Left colon (tissue), 2 donors: ENCODE data around the gene SCP2. TPM values are rescaled to one million over a fixed set of nuclear protein-coding genes. Genes with fewer than 3 reads are reported as not detected.

ENCODE experiments used
- ATAC-seq: fragments of 200-7000 bp; cut with Tn5 transposase; one replicate; pipeline ENCODE4 v1.9.1; 2020; ENCODE audit warnings: mild to moderate bottlenecking, moderate library complexity
- DNase-seq, 2 donors: peaks; one replicate each; pipeline ENCODE4 v3.0.0-alpha.2; 2020
- intact Hi-C, 2 donors: fragments of 100-400 bp; cut with DNase I in 1 of 2; cut with micrococcal nuclease in 1 of 2; formaldehyde crosslinking; loops; one replicate each; pipeline versions ENCODE4 v1.11.2 to v1.14.0; 2022; cut with DNase I, micrococcal nuclease
- long read RNA-seq: library from polyadenylated mRNA; unstranded; transcript quantifications from one replicate; pipeline ENCODE4 v2.0.0, GENCODE V29; 2021
- total RNA-seq, 2 donors: library from RNA; stranded (reverse); fragmentation: NEBNext Ultra II Directional; extraction: Animal tissue kit (Norgen Biotek cat#: 25700); gene quantifications; one replicate each; pipeline ENCODE4 v1.2.1, GENCODE V29; 2021
- donor health status: DM: no; HTN: no; CAD: no.
- donor health status: DM: yes; HTN: yes; CAD: no.

Gene SCP2
- 100 to 1,000 TPM; 303 to 312 TPM for total RNA-seq
- long read RNA-seq, transcript SCP2-201 (15 exons, 1,889 nt), result minor isoform, 5 of 495 reads
- long read RNA-seq, transcript SCP2-203 (16 exons, 2,811 nt), result minor isoform, 164 of 495 reads
- long read RNA-seq, transcript SCP2-207 (5 exons, 894 nt), result major isoform, 280 of 495 reads
- long read RNA-seq, partial matches to known transcripts, result 26 of 495 reads
- long read RNA-seq, other reads (novel, unspliced or antisense), result 13 of 495 reads

- ATAC-seq (peak; percentile 96), DNase-seq (peak; percentile 79 to 88)
- intact Hi-C loops, result no loop called here
These were observed at the start of gene SCP2 for GRCh38 chr1:52927212-52928014. Gene SCP2 (plus strand): TSS chr1:52927276. CDS start chr1:52927397, 121 bp downstream.

- no peak for DNase-seq
- intact Hi-C loops, result no loop called here
- no peak for ATAC-seq
These were observed 49.5 kb upstream of the SCP2 start for GRCh38 chr1:52877554-52877953.

GRCh38 chr1:52880206-52880605, 46.9 kb upstream of the SCP2 start:
- ATAC-seq (no peak), DNase-seq (no peak)
- intact Hi-C loops, result no loop called here

- intact Hi-C loops, result no loop called here
- DNase-seq (no peak), ATAC-seq (no peak)
These were observed 39.6 kb upstream of the SCP2 start for GRCh38 chr1:52887483-52887882.

- intact Hi-C loops, result no loop called here
- ATAC-seq, result peak; percentile 48
- DNase-seq, result no peak
These were observed 34.5 kb upstream of the SCP2 start for GRCh38 chr1:52892424-52893215.

- intact Hi-C loops, result no loop called here
- ATAC-seq, result no peak
- no peak for DNase-seq
These were observed 27.6 kb upstream of the SCP2 start for GRCh38 chr1:52899445-52899894.

GRCh38 chr1:52900402-52900801, 26.7 kb upstream of the SCP2 start:
- ATAC-seq (no peak), DNase-seq (no peak)
- intact Hi-C loops, result no loop called here

- DNase-seq (no peak), ATAC-seq (no peak)
- intact Hi-C loops, result no loop called here
These were observed 25.7 kb upstream of the SCP2 start for GRCh38 chr1:52901384-52901783.

- ATAC-seq (no peak), DNase-seq (no peak)
- intact Hi-C loops, result no loop called here
These were observed 22.7 kb upstream of the SCP2 start for GRCh38 chr1:52904208-52904926.

- intact Hi-C loops, result no loop called here
- DNase-seq (no peak), ATAC-seq (peak; percentile 62)
These were observed 22.0 kb upstream of the SCP2 start for GRCh38 chr1:52904927-52905698.

GRCh38 chr1:52906135-52906603, 20.9 kb upstream of the SCP2 start:
- no peak for DNase-seq
- intact Hi-C loops, result no loop called here
- peak; percentile 17 for ATAC-seq

- ATAC-seq, result no peak
- intact Hi-C loops, result no loop called here
- DNase-seq, result no peak
These were observed 19.8 kb upstream of the SCP2 start for GRCh38 chr1:52907068-52907811.

- intact Hi-C loops, result no loop called here
- ATAC-seq (no peak), DNase-seq (no peak)
These were observed 19.3 kb upstream of the SCP2 start for GRCh38 chr1:52907812-52908153.

GRCh38 chr1:52911541-52911940, 15.5 kb upstream of the SCP2 start:
- no peak for DNase-seq
- no peak for ATAC-seq
- intact Hi-C loops, result no loop called here

GRCh38 chr1:52913014-52913413, 14.1 kb upstream of the SCP2 start:
- ATAC-seq (no peak), DNase-seq (no peak)
- intact Hi-C loops, result no loop called here

GRCh38 chr1:52913537-52913936, 13.5 kb upstream of the SCP2 start:
- intact Hi-C loops, result no loop called here
- no peak for DNase-seq
- ATAC-seq, result no peak

- ATAC-seq, result no peak
- intact Hi-C loops, result no loop called here
- DNase-seq, result no peak
These were observed 12.6 kb upstream of the SCP2 start for GRCh38 chr1:52914463-52914862.
